ENCODE measurements around the gene PTPRO.

The PTPRO gene

DNA sequence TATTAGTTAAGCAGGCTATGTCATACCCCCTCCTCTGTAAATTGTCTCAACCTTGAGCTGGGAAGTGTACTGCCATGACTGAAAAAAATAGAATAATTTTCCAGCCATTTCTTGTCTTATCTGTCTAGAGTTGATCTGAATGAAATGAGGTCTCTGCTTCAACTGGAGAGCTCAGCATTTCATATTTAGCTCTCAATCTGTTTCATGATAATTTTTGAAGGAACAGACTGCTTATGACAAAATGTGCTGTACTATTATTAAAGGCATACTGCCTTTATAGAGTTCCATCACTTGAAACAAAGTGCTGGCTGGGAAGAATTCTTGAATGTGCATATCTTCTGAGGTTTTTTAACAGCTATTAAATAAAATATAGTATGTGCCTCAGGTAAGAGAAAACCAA is 19.1 kb downstream of the PTPRO start:
- DNase-seq (ENCODE audit: low read depth) = no peak
- TF ChIP-seq, protein P1, sequence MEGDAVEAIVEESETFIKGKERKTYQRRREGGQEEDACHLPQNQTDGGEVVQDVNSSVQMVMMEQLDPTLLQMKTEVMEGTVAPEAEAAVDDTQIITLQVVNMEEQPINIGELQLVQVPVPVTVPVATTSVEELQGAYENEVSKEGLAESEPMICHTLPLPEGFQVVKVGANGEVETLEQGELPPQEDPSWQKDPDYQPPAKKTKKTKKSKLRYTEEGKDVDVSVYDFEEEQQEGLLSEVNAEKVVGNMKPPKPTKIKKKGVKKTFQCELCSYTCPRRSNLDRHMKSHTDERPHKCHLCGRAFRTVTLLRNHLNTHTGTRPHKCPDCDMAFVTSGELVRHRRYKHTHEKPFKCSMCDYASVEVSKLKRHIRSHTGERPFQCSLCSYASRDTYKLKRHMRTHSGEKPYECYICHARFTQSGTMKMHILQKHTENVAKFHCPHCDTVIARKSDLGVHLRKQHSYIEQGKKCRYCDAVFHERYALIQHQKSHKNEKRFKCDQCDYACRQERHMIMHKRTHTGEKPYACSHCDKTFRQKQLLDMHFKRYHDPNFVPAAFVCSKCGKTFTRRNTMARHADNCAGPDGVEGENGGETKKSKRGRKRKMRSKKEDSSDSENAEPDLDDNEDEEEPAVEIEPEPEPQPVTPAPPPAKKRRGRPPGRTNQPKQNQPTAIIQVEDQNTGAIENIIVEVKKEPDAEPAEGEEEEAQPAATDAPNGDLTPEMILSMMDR (IDR thresholded peaks at IDR 0.05; ENCODE audit: low read depth, low read length, missing control alignments) = no peak
- in situ Hi-C loops (cut with HindIII; ENCODE audit: low sequenced_read_pairs) = no loop called here
- H3K4me3 ChIP-seq (ENCODE audit: low read depth, low read length) = no peak overlapping the region

DNA sequence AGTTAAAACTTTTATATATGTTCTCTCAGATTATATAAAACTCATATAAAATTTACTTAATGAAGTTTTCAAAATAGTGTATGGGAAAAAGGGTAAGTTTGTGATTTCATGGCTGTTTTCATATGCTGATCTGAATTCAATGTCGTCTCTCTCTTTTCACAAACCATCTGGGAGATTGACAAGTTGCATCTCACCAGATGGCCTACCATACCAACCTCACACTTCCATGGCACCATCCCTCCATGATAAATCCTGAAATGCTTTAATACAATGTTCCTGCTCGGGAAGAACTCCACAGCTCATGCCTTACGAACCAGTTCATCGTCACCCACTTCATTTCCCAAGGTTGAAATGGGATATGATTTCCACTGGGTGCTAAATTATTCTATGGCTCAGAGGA is 22.3 kb downstream of the PTPRO start:
- TF ChIP-seq, protein P1 (IDR thresholded peaks at IDR 0.05; ENCODE audit: low read depth, low read length, missing control alignments) = no peak
- H3K4me3 ChIP-seq (ENCODE audit: low read depth, low read length) = no peak overlapping the region
- in situ Hi-C loops (cut with HindIII; ENCODE audit: low sequenced_read_pairs) = no loop called here
- no peak for DNase-seq (ENCODE audit: low read depth)

DNA sequence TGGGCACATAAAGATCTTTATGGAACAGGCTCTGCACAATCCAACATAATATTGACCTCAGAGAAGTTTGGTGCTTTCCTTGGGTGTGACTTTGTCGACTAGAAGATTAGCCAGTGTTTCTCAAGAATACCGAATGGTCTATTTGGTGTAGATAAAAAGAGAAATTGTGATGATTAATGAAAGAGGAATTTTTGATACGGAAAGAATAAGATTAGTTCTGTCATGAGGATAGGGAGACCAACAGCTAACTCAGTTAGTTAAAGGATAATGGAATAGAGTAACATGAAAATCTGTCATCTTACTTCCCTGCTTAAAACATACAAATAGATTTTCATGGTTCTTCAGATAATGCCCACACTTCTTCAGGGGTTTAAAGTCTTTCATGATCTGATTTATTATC is 24.2 kb downstream of the PTPRO start:
- TF ChIP-seq, protein P1 (IDR thresholded peaks at IDR 0.05; ENCODE audit: low read depth, low read length, missing control alignments) = no peak
- no peak for DNase-seq (ENCODE audit: low read depth)
- no peak overlapping the region for H3K4me3 ChIP-seq (ENCODE audit: low read depth, low read length)
- in situ Hi-C loops (cut with HindIII; ENCODE audit: low sequenced_read_pairs) = no loop called here

DNA sequence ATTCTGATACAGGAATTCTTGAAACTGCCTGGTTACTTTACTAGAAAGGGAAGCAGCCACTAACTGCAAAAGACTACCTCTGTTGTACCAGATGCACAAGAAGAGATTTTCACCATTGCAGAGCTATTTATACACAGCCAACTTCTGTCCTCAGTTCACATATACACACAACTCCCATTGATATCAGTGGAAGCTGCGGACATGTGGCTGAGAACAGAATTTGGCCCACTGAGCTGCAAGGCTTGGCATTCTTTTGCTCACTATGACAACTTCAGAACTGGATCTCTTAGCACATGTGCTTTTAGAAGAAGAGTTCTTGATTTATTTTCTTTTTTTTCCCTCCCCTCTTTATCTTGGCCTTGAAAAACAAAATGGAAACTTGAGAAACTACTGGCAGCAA is 28.3 kb downstream of the PTPRO start:
- no peak overlapping the region for H3K4me3 ChIP-seq (ENCODE audit: low read depth, low read length)
- no peak for DNase-seq (ENCODE audit: low read depth)
- in situ Hi-C loops (cut with HindIII; ENCODE audit: low sequenced_read_pairs) = no loop called here
- TF ChIP-seq, protein P1 (IDR thresholded peaks at IDR 0.05; ENCODE audit: low read depth, low read length, missing control alignments) = no peak

DNA sequence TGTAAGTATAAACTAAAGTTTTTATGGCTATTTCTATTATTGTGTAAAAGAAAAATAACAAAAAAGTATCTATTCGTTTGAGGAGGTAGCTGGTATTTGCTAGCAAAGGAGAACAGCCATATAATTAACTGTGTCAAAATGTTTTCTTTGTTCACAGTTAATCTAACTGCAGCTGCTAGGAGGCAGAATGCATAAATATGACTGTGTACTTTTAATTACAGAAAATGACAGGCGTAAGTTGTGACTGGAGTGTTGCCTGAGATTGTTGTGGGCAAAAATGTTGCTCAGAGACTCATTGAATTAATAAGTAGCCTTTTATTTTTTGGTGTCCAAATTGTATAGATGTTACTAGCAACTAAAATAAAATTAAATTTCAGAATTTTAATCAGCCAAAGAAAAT is 33.5 kb downstream of the PTPRO start:
- no peak overlapping the region for H3K4me3 ChIP-seq (ENCODE audit: low read depth, low read length)
- in situ Hi-C loops (cut with HindIII; ENCODE audit: low sequenced_read_pairs) = no loop called here
- TF ChIP-seq, protein P1 (IDR thresholded peaks at IDR 0.05; ENCODE audit: low read depth, low read length, missing control alignments) = no peak
- no peak for DNase-seq (ENCODE audit: low read depth)

DNA sequence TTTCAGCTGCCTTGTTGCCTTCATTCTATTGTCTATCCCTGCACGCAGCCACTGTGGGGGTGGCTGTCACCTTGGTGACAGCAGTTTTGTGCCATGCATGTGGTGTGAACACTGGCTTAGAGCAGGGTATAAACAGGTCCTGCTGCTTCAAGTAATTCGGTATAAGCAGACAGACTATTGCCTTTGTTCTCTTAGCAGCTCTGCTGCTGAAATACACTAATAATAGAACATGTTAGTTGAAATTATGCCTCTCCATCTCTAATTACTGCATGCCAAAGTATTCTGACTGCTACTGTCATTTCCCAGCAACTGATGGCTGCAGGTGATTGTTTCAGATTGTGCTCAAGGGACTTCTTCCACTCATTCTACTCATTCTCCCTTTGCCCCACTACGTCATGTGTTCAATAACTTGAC is 34.6 kb downstream of the PTPRO start:
- no peak for DNase-seq (ENCODE audit: low read depth)
- TF ChIP-seq, protein P1 (IDR thresholded peaks at IDR 0.05; ENCODE audit: low read depth, low read length, missing control alignments) = no peak
- no peak overlapping the region for H3K4me3 ChIP-seq (ENCODE audit: low read depth, low read length)
- in situ Hi-C loops (cut with HindIII; ENCODE audit: low sequenced_read_pairs) = no loop called here
